NB4 (cell line): ENCODE data around the gene EFCAB7.

Source experiments
- DNase-seq: peaks from one replicate; pipeline ENCODE4 v3.0.0; 2010; ENCODE audit warnings: low read depth
- H3K4me3 ChIP-seq: one replicate; pipeline ENCODE4 v1.5.1; 2011; ENCODE audit warnings: mild to moderate bottlenecking, low read depth, low read length, moderate library complexity
- MYC ChIP-seq: IDR thresholded peaks from 2 replicates; pipeline ENCODE4 v1.6.1; 2011; ENCODE audit warnings: low read depth, low read length
- POLR2A ChIP-seq: IDR thresholded peaks from 2 replicates; pipeline ENCODE4 v1.6.1; 2011; ENCODE audit warnings: mild to moderate bottlenecking; ENCODE audit not compliant: insufficient read length; ENCODE audit errors: extremely low read depth
- TF ChIP-seq, protein P1 (sequence below): IDR thresholded peaks from one replicate; pipeline ENCODE4 v1.5.1; 2012; ENCODE audit warnings: low read depth, low read length
- TF ChIP-seq, protein P2 (sequence below): IDR thresholded peaks from 2 replicates; pipeline ENCODE4 v1.6.1; 2011; ENCODE audit warnings: low read depth, low read length

EFCAB7 gene

DNA sequence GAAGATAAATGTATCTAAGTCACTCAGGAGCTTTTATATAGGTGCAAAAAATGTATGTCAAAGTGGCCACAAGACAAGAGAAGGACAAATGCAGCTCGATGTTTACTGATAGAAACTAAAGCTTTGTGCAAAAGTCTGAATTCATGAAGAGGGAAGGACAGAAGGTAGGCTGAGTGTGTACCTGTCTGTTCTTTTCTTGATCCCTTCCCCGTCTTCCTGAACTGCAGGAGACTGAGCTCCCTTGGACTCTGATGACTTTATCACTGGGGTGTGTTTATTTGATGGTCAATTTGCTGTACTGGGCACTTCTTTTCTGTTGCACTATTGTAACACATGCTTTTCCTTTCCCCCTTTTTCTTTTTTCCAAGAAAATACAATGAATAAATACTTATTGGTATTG is 25.7 kb upstream of the EFCAB7 start:
- no peak for DNase-seq
- no peak overlapping the region for H3K4me3 ChIP-seq
- TF ChIP-seq, protein P1, sequence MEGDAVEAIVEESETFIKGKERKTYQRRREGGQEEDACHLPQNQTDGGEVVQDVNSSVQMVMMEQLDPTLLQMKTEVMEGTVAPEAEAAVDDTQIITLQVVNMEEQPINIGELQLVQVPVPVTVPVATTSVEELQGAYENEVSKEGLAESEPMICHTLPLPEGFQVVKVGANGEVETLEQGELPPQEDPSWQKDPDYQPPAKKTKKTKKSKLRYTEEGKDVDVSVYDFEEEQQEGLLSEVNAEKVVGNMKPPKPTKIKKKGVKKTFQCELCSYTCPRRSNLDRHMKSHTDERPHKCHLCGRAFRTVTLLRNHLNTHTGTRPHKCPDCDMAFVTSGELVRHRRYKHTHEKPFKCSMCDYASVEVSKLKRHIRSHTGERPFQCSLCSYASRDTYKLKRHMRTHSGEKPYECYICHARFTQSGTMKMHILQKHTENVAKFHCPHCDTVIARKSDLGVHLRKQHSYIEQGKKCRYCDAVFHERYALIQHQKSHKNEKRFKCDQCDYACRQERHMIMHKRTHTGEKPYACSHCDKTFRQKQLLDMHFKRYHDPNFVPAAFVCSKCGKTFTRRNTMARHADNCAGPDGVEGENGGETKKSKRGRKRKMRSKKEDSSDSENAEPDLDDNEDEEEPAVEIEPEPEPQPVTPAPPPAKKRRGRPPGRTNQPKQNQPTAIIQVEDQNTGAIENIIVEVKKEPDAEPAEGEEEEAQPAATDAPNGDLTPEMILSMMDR: no peak
- TF ChIP-seq MYC: no peak
- TF ChIP-seq POLR2A: no peak
- TF ChIP-seq, protein P2, sequence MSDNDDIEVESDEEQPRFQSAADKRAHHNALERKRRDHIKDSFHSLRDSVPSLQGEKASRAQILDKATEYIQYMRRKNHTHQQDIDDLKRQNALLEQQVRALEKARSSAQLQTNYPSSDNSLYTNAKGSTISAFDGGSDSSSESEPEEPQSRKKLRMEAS: no peak

DNA sequence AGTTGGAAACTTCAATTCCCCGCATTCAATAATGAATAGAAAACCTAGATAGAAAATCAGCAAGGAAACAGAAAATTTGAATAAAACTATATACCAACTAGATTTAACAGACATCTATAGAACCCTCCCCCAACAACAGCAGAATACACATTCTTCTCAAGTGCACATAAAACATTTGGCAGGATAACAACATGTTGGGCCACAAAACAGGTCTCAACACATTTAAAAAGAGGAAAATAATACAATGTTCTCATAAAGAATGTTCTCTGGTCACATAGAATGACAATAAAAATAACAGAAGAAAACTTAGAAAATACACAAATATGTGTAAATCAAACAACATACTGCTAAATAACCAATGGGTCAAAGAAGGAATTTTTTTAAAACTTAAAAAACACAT is 25.2 kb upstream of the EFCAB7 start:
- no peak for DNase-seq
- TF ChIP-seq MYC: no peak
- TF ChIP-seq, protein P1: no peak
- no peak for TF ChIP-seq POLR2A
- TF ChIP-seq, protein P2: no peak
- H3K4me3 ChIP-seq: no peak overlapping the region

DNA sequence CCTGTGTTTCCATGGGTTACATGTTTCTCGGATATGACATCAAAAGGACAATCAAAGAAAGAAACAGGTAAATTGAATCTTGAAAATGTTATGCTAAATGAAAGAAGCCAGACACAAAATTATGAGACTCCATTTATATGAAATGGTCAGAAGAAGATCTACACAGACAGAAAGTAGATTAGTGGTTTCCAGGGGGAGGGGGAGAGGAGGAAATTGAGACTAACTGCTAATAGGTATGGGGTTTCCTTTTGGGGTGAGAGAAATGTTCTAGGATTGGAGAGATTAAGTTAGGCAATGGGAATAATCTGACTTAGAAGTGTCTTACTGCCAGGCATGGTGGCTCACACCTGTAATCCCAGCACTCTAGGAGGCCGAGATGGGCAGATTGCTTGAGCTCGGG is 22.1 kb upstream of the EFCAB7 start:
- no peak for DNase-seq
- TF ChIP-seq, protein P2: no peak
- TF ChIP-seq POLR2A (no peak), MYC (no peak)
- TF ChIP-seq, protein P1: no peak
- H3K4me3 ChIP-seq: no peak overlapping the region

DNA sequence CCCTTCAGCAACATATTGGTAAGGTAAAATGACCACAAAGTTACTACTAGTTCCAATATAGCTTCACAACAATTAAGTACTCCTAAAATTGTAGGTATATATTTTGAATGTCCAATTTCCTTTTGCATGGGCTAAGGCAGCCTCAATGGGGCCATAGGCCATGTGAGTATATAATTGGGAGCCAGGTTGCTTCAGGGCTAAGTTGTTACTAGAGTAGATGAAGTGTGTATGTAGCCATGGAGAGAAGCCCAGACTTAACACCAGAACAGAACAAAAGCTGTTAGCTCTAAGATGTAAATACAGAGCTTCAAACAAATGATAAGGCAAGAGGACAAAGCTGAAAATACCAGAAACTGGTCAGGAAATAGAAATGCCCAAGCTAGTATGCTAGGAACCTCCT is 16.5 kb upstream of the EFCAB7 start:
- no peak for DNase-seq
- TF ChIP-seq, protein P1: no peak
- no peak overlapping the region for H3K4me3 ChIP-seq

DNA sequence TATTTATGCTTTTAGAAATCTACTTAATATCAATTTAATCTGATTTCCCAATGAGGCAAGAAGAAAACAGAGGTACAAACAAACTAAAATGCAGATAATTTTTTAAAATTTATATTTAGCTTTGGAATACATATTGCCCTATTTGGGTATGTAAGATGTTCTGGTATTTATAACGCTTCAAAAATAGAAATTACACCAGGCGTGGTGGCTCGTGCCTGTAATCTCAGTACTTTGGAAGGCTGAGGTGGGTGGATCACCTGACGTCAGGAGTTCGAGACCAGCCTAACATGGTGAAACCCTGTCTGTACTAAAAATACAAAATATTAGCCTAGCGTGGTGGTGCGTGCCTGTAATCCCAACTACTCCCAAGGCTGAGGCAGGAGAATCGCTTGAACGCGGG is 13.6 kb upstream of the EFCAB7 start:
- no peak overlapping the region for H3K4me3 ChIP-seq
- no peak for DNase-seq
- TF ChIP-seq POLR2A (no peak), MYC (no peak)
- TF ChIP-seq, protein P2: no peak
- TF ChIP-seq, protein P1: no peak

DNA sequence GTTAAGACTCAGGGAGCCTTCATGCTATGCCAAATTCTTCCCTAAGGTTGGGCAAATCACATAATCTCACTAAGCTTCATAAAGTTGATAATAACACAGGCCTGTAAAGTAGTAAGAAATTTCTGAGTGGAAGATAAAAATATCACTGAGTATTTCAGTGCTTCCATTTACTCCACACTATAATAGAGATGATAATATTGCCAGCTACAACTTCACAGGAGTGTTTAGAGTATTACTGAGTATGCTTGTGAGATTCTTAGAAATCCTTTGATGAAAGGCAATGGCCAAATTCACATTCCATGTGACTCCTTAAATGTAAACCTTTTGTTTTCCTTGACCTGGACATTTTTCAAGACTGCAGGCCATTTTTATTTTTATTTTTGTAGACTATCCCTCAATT is 10.7 kb upstream of the EFCAB7 start:
- H3K4me3 ChIP-seq: no peak overlapping the region
- TF ChIP-seq, protein P2: no peak
- TF ChIP-seq POLR2A (no peak), MYC (no peak)
- TF ChIP-seq, protein P1: no peak
- DNase-seq: no peak
